NT2/D1 (cell line): Measurements from ENCODE around the gene ADAM15.
A peak's percentile ranks its signal among the peaks of the same experiment; 100 is the strongest.

Experiments used
- DNase-seq: peaks from one replicate; pipeline ENCODE4 v3.0.0-alpha.2; 2011; ENCODE audit warnings: low read depth, low spot score
- H3K27me3 ChIP-seq: 2 replicates; pipeline ENCODE4 v1.6.0; 2011; ENCODE audit warnings: mild to moderate bottlenecking; ENCODE audit not compliant: insufficient read length, insufficient read depth
- H3K36me3 ChIP-seq: 2 replicates; pipeline ENCODE4 v1.6.1; 2011; ENCODE audit warnings: mild to moderate bottlenecking, low read length, mixed read lengths; ENCODE audit not compliant: insufficient read depth, insufficient read length
- H3K4me1 ChIP-seq: 2 replicates; pipeline ENCODE4 v1.5.1; 2011; ENCODE audit not compliant: insufficient read depth, insufficient read length
- H3K4me3 ChIP-seq: 2 replicates; pipeline ENCODE4 v1.5.1; 2011; ENCODE audit warnings: low read depth; ENCODE audit not compliant: insufficient read length
- H3K9ac ChIP-seq: 2 replicates; pipeline ENCODE4 v1.6.0; 2011; ENCODE audit warnings: low read depth; ENCODE audit not compliant: insufficient read length
- H3K9me3 ChIP-seq: 2 replicates; pipeline ENCODE4 v1.5.1; 2011; ENCODE audit warnings: mild to moderate bottlenecking, low read length; ENCODE audit not compliant: insufficient read depth
- SUZ12 ChIP-seq: IDR thresholded peaks from 2 replicates; pipeline ENCODE4 v1.6.1; 2011; ENCODE audit not compliant: insufficient read length, insufficient read depth; ENCODE audit errors: extremely low read depth
- YY1 ChIP-seq: IDR thresholded peaks from 2 replicates; pipeline ENCODE4 v1.6.1; 2011; ENCODE audit not compliant: insufficient read length, insufficient read depth
- ZNF274 ChIP-seq: IDR thresholded peaks from 2 replicates; pipeline ENCODE4 v1.6.1; 2011; ENCODE audit warnings: mild to moderate bottlenecking, low read depth, low read length

The ADAM15 gene

DNA sequence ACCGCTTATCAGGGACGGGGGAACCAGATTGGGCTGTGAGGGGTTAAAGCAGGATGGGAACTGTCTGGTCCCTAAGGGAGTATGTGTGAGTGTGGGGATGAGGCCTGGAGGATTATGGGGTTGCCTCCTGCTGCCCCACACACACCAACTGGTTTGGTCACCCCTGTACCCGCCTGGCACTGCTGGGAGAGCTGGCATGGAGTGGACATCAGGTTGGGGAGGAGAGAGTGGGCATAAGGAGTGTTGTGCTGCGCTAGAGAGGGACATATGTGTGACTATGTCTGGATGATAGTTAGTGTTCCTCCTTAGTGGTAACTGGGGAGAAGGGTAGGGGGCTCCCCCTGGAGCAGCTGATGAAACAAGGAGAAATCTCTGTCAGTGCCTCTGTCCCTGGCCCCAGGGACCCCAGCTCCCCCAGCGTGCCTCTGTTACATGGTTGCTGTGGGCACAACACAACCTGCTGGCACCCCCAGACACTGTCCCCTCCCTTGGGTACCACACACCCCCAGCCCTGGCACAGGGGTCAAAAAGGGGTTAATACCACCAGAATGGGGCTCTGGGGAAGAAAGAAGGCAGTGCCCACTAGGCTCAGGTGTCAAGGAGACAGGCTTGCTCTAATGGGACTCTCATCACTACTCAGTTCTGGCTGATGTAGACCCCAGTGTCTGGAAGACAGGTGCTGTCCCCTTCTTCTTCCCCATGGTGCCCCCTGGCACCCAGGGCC is 46.6 kb upstream of the ADAM15 start:
- Histone ChIP-seq H3K4me3 (peak overlapping the region; percentile 55), H3K27me3 (no peaks in the 10 kb centered on the region), H3K9me3 (no peaks in the 10 kb centered on the region), H3K36me3 (no peaks in the 10 kb centered on the region), H3K4me1 (peaks cover 18% of the 10 kb centered on the region), H3K9ac (peak overlapping the region; percentile 71)
- TF ChIP-seq ZNF274 (no peak), SUZ12 (no peak), YY1 (no peak)
- no peak for DNase-seq

DNA sequence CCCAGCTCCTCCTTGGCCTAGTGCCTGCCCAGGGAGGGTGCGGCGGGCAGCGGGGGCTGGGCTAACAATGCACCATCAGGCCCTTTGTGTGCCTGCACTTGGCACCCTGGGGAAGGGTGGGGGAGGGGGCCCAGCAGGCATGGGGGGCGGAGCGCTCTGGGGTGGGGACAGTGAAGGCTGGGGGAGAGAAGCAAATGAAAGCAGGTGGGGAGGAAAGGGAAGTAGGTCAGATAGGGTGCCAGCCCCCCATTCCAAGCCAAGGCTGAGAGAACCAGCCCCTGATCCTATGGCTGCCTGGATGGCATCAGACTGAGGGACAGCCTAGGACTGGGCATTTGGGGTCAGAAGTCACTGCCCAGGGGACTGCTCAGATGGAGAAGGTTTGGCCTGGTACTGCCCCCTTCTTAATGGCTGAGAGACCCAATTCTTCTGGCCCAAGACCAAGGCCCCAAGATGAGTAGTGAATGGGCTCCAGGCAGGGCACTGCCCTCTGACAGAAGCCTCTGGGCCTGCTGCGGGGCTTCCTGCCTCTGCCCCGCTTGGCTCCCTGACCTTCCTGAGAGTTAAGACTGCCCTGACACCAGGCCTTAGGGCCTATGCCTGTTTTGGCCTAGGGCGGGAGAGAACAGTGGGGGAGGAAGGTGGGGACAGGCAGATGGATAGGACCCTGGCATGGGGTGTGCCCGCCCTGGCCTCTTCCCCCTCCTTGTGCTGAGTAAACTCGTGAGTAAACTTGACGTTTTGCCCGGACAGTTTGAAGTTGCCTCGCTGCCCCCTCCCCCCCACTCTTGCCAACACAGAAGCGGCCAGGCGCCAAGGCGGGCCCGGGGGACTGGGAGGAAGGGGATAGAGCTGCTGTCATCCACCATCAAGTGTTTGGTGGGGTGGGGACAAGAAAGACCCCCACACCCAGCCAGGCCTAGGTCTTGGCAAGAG is 45.8 kb upstream of the ADAM15 start:
- H3K9me3 ChIP-seq, result no peaks in the 10 kb centered on the region

DNA sequence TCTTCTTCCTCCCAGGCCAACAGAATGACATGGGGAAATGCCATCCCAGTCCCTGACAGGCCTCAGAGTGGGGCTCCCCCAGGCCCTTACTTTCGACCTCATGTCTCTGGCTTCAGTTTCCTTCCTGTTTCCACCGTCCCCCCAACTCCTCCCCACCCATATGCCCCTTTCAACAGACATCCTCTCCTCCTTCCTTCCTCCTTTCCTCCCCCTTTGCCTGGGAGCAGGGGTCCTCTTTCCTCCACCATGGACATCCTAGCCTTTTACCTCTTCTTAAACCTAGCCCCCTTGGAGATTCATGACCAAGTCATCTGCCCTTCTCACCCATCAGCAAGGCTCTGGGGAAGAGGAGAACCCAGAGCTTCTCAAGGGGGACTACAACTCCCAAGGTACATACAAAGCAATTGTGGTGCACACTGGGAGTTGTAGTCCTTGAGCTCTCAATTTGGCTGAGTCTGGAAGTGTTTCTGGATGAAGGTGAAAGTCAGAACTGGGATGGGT is 44.5 kb upstream of the ADAM15 start:
- no peaks in the 10 kb centered on the region for H3K36me3 ChIP-seq
- H3K4me1 ChIP-seq, result peaks cover 34% of the 10 kb centered on the region
- H3K4me3 ChIP-seq, result no peak overlapping the region
- H3K27me3 ChIP-seq, result no peaks in the 10 kb centered on the region
- no peak overlapping the region for H3K9ac ChIP-seq
- no peak for DNase-seq
- TF ChIP-seq ZNF274 (no peak), SUZ12 (no peak), YY1 (no peak)
- no peaks in the 10 kb centered on the region for H3K9me3 ChIP-seq

More for the DNA sequence above, 45.8 kb upstream of the ADAM15 start:
- H3K36me3 ChIP-seq, result no peaks in the 10 kb centered on the region
- H3K4me1 ChIP-seq, result peaks cover 23% of the 10 kb centered on the region
- H3K9ac ChIP-seq, result peak overlapping the region; percentile 71
- no peak for TF ChIP-seq SUZ12
- TF ChIP-seq YY1, result no peak
- no peak for TF ChIP-seq ZNF274
- no peaks in the 10 kb centered on the region for H3K27me3 ChIP-seq
- no peak overlapping the region for H3K4me3 ChIP-seq
- no peak for DNase-seq

DNA sequence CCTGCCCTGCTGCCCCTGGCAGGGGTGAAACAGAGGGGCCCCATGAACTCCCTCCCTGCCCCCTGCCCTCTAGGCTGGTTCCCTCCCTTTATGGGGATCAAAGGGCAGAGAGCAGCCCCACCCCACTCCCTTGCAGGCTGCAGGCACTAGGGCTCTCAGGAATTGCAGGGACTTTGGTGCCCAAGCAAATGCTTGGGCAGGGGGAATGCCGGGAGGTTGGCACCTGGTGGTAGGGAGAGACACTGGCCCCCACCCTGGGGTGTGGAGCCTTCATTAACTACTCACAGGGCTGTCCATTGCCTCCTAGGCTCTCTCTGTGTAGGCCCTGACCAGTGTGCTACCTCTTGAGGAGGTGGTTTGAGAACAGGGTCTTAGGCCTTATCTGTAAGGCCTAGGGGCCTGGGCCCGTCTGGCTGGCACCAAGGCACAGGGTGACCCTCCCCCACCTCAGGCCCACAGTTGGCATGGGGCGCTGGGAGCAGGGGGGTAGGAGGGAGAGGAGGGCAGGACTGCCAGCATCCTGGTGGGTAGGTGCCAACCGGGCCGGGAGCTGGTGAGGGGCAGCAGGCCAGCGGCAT is 43.8 kb upstream of the ADAM15 start:
- Histone ChIP-seq H3K36me3 (no peaks in the 10 kb centered on the region), H3K9ac (no peak overlapping the region), H3K9me3 (no peaks in the 10 kb centered on the region), H3K4me1 (peaks cover 39% of the 10 kb centered on the region), H3K4me3 (no peak overlapping the region), H3K27me3 (no peaks in the 10 kb centered on the region)
- TF ChIP-seq YY1, result no peak
- no peak for TF ChIP-seq ZNF274
- DNase-seq, result no peak

DNA sequence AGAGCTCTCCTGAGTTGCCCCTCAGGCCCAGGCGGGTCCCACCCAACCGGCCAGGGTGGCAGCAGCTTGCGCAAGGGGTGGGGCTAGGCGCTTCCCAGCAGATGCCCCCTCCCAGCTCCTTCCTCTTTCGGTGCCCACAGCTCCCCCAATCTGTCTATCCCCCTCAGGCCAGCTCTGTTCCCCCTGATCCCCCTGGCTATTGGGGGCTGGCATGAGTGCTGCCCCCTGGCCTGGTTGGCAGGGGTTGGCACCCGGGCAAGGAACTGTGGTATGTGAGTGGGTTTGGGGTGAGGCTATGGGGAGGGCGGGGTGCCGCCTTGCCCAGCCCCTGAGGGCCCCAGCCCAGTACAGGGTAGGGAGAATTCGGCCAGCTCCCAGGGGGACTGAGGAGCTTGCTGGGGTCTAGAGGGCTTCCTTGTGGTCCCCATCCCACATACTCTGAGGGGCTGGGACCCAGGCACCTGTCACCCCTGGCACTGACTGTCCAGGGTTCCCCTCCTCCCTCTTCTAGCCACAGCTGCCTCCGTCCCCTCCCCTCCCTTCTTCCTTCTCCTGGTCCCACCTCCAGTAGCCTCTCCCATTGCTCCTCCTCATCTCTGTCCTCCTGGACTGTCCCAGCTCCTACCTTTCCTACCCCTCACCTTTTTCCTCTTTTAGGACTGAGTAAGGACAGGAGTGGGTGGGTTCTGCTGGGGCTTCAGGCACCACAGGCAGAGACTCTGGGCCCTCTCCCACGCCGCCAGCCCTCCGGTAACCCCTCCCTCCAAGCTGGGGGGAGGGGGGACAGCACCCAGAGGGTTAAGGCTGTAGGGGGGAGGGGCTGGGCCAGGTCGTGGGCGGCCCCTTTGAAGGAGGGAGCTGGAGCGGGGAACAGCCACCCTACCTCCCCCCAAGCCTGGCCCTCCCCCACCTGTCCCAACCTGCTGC is 42.8 kb upstream of the ADAM15 start:
- H3K4me1 ChIP-seq, result peaks cover 43% of the 10 kb centered on the region
- no peaks in the 10 kb centered on the region for H3K36me3 ChIP-seq

DNA sequence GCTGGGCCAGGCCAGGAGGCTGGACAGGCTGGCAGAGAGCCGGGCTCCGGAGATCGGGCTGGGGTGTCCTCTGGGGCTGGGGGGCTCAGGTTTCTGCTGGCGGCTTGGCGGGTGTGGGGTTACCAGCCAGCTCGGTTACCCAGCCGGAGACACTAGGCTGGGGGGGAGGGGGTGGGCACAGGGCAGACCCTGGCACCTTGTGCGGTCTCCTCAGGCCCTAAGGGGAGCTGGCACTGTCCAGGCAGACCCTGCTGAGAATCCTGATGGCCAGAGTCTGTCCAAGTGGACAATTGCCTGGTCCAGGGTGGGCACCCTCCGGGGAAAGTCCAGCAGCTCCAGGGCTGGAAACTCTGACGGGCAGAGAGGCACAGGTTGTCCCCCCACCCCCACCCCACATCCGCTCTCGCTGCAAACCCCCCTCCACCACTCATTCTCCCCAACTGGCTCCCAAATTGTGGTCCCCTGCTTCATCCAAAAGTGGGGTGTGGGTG is 41.9 kb upstream of the ADAM15 start:
- no peak for DNase-seq
- peaks cover 42% of the 10 kb centered on the region for H3K4me1 ChIP-seq
- TF ChIP-seq ZNF274 (no peak), YY1 (no peak), SUZ12 (no peak)
- peak overlapping the region; percentile 46 for H3K9ac ChIP-seq
- no peaks in the 10 kb centered on the region for H3K36me3 ChIP-seq
- H3K27me3 ChIP-seq, result no peaks in the 10 kb centered on the region
- H3K4me3 ChIP-seq, result no peak overlapping the region
- no peaks in the 10 kb centered on the region for H3K9me3 ChIP-seq

More for the DNA sequence above, 42.8 kb upstream of the ADAM15 start:
- no peak for DNase-seq
- Histone ChIP-seq H3K9me3 (no peaks in the 10 kb centered on the region), H3K27me3 (no peaks in the 10 kb centered on the region), H3K4me3 (no peak overlapping the region), H3K9ac (peak overlapping the region; percentile 46)
- TF ChIP-seq SUZ12 (no peak), ZNF274 (no peak), YY1 (no peak)
